A549 (cell line): ENCODE measurements around the gene HSDL2. TPM values are rescaled to one million over a fixed set of nuclear protein-coding genes. Genes with fewer than 3 reads are reported as not detected.

ENCODE experiments used
- ATAC-seq, 2 experiments: fragments of 200-7000 bp in 1 of 2; fragments of >200 bp in 1 of 2; cut with Nextera tagmentation in 1 of 2; cut with Tn5 transposase in 1 of 2; 3 replicates each; pipeline versions ENCODE4 v1.8.0 to v1.9.1; 2018 to 2020; ENCODE audit warnings: mild to moderate bottlenecking in 1 of 2, moderate library complexity in 1 of 2
- CTCF ChIA-PET: fragments of 300-600 bp; sonication (Branson Sonifier 250); formaldehyde crosslinking; extraction: SDS; loops from one replicate; lab custom pipeline; 2021; ENCODE audit warnings: antibody characterized with exemption, inconsistent platforms; lab: Yijun Ruan, JAX
- POLR2A ChIA-PET: fragments of 350-600 bp; formaldehyde crosslinking; extraction: SDS; loops from one replicate; lab custom pipeline; 2021; ENCODE audit warnings: antibody characterized with exemption, inconsistent platforms; lab: Yijun Ruan, JAX
- DNase-seq, 2 experiments: peaks; one replicate each; pipeline versions ENCODE4 v3.0.0 to v3.0.0-alpha.2; 2011 to 2016; ENCODE audit warnings: low read depth in 1 of 2, low spot score in 1 of 2
- FAIRE-seq: peaks from 2 replicates; lab custom pipeline; 2011; peaks lifted over from hg19 to GRCh38; lab: Jason Lieb, UNC
- H3K27ac ChIP-seq, 2 experiments: fragments of >200 bp; sonication (Bioruptor Twin); formaldehyde crosslinking; 3 replicates each; pipeline ENCODE4 v1.5.1; 2016 to 2017
- H3K4me1 ChIP-seq: fragments of >200 bp; sonication (Bioruptor Twin); formaldehyde crosslinking; 3 replicates; pipeline ENCODE4 v1.6.1; 2016
- H3K4me2 ChIP-seq: fragments of >200 bp; sonication (Bioruptor Twin); formaldehyde crosslinking; 3 replicates; pipeline ENCODE4 v1.6.1; 2016
- H3K4me3 ChIP-seq: fragments of >200 bp; sonication (Bioruptor Twin); formaldehyde crosslinking; 3 replicates; pipeline ENCODE4 v1.5.1; 2016
- H3K9me3 ChIP-seq: fragments of >200 bp; sonication (Bioruptor Twin); formaldehyde crosslinking; 3 replicates; pipeline ENCODE4 v1.6.1; 2016
- ATOH8 ChIP-seq: fragments of 250-450 bp; sonication (Bioruptor Pico); IDR thresholded peaks from 2 replicates; pipeline ENCODE4 v1.5.0; 2020; ENCODE audit warnings: low read depth, mild to moderate bottlenecking, moderate library complexity
- EHMT2 ChIP-seq: fragments of 200-600 bp; sonication (generic); IDR thresholded peaks from 2 replicates; pipeline ENCODE4 v1.6.1; 2016; ENCODE audit warnings: antibody characterized with exemption, low read depth, mild to moderate bottlenecking, moderate library complexity
- EP300 ChIP-seq, 2 experiments: fragments of >200 bp; sonication (Bioruptor Twin); formaldehyde crosslinking; IDR thresholded peaks; 2 replicates in 1 of 2; 3 replicates in 1 of 2; pipeline ENCODE4 v1.6.1; 2016 to 2017
- FOSL2 ChIP-seq, 2 experiments: fragments of 450-650 bp in 1 of 2; fragments of >200 bp in 1 of 2; sonication (Bioruptor Twin) in 1 of 2; formaldehyde crosslinking; IDR thresholded peaks; 2 replicates each; pipeline versions ENCODE4 v1.5.0 to v1.6.1; 2016 to 2020; ENCODE audit warnings: mild to moderate bottlenecking in 1 of 2, moderate library complexity in 1 of 2
- GATA3 ChIP-seq: IDR thresholded peaks from 2 replicates; pipeline ENCODE4 v1.6.1; 2012; ENCODE audit warnings: borderline replicate concordance
- HDAC2 ChIP-seq: fragments of 200-600 bp; sonication (generic); IDR thresholded peaks from 2 replicates; pipeline ENCODE4 v1.6.1; 2016
- HES2 ChIP-seq: fragments of >200 bp; sonication (Bioruptor Twin); formaldehyde crosslinking; IDR thresholded peaks from 2 replicates; pipeline ENCODE4 v1.6.1; 2016
- HOXB5 ChIP-seq: fragments of 250-450 bp; sonication (Bioruptor Pico); IDR thresholded peaks from 2 replicates; pipeline ENCODE4 v1.5.0; 2020; ENCODE audit warnings: mild to moderate bottlenecking, moderate library complexity
- JUNB ChIP-seq: fragments of >200 bp; sonication (Bioruptor Twin); formaldehyde crosslinking; IDR thresholded peaks from 2 replicates; pipeline ENCODE4 v1.6.1; 2016
- MAFK ChIP-seq: fragments of 450-650 bp; IDR thresholded peaks from 2 replicates; pipeline ENCODE4 v1.6.1; 2014; ENCODE audit not compliant: partially characterized antibody
- MAX ChIP-seq: IDR thresholded peaks from 2 replicates; pipeline ENCODE4 v1.6.1; 2012
- PBX3 ChIP-seq: IDR thresholded peaks from 2 replicates; pipeline ENCODE4 v1.6.1; 2012
- RAD21 ChIP-seq, 2 experiments: fragments of >200 bp in 1 of 2; sonication (Bioruptor Twin) in 1 of 2; formaldehyde crosslinking in 1 of 2; IDR thresholded peaks in 1 of 2; conservative IDR thresholded peaks in 1 of 2; 2 replicates in 1 of 2; 3 replicates in 1 of 2; pipeline ENCODE4 v1.6.1; 2012 to 2018; ENCODE audit warnings: inconsistent platforms in 1 of 2
- RCOR1 ChIP-seq: fragments of 150-350 bp; IDR thresholded peaks from 2 replicates; pipeline ENCODE4 v1.6.1; 2014; ENCODE audit warnings: antibody characterized with exemption, low read length, low read depth
- RFX5 ChIP-seq: fragments of 450-650 bp; IDR thresholded peaks from 2 replicates; pipeline ENCODE4 v1.7.1; 2014; ENCODE audit warnings: antibody characterized with exemption, mild to moderate bottlenecking, moderate library complexity
- RNF2 ChIP-seq: fragments of 200-600 bp; sonication (generic); IDR thresholded peaks from 2 replicates; pipeline ENCODE4 v1.6.1; 2016; ENCODE audit warnings: low read depth, mild to moderate bottlenecking, antibody characterized with exemption, moderate library complexity, borderline replicate concordance
- TFCP2L1 ChIP-seq: fragments of 250-450 bp; sonication (Bioruptor Pico); IDR thresholded peaks from 2 replicates; pipeline ENCODE4 v1.5.0; 2021; ENCODE audit warnings: mild to moderate bottlenecking
- USF2 ChIP-seq: fragments of 450-650 bp; IDR thresholded peaks from 2 replicates; pipeline ENCODE4 v1.6.1; 2014; ENCODE audit warnings: antibody characterized with exemption
- ZC3H11A ChIP-seq: fragments of 450-650 bp; IDR thresholded peaks from 2 replicates; pipeline ENCODE4 v1.6.1; 2014; ENCODE audit warnings: antibody characterized with exemption, mild to moderate bottlenecking
- ZFP36 ChIP-seq: fragments of 450-650 bp; IDR thresholded peaks from 2 replicates; pipeline ENCODE4 v1.6.1; 2014; ENCODE audit warnings: borderline replicate concordance; ENCODE audit not compliant: partially characterized antibody
- WGBS: methylation state at CpG from one replicate; pipeline ENCODE4 v1.1.6; 2017; ENCODE audit errors: missing lambda C conversion rate; 5-methylcytosine and 5-hydroxymethylcytosine counted together
- polyA plus RNA-seq, 4 experiments: library from polyadenylated mRNA; depleted of rRNA in 3 of 4; stranded (reverse); fragments of >200 nt; fragmentation: RNase III in 1 of 4; extraction: RNeasy Plus Mini Kit Qiagen cat#74134 plus additional on column Dnase treatment in 1 of 4; gene quantifications; 2 replicates in 3 of 4; 3 replicates in 1 of 4; pipeline ENCODE4 v1.2.3, GENCODE V29; 2011 to 2017

HSDL2 gene
- polyA plus RNA-seq, 2 of the 4 experiments (the other 2 are of a cell fraction), result 47.4 to 47.7 TPM

- no peak overlapping the region for H3K4me3 ChIP-seq
- ATAC-seq, result no peak
- TF ChIP-seq RCOR1 (no peak), MAFK (no peak), MAX (no peak), HOXB5 (CRISPR knock-in tag) (no peak), RAD21 (conservative IDR thresholded peaks at IDR 0.05 in 1 of 2, IDR thresholded peaks at IDR 0.05 in 1 of 2) (no peak), JUNB (no peak), USF2 (no peak), ZC3H11A (no peak), FOSL2 (IDR thresholded peaks at IDR 0.05) (no peak), FOSL2 (CRISPR knock-in tag; IDR thresholded peaks at IDR 0.05) (no peak), PBX3 (no peak), HDAC2 (no peak), EP300 (IDR thresholded peaks at IDR 0.05) (no peak)
- TF ChIP-seq, all 56 proteins: peak for 0
- POLR2A ChIA-PET, result no interaction called here
- Histone ChIP-seq H3K9me3 (no peaks in the 10 kb centered on the region), H3K27ac (no peak overlapping the region), H3K4me2 (peak overlapping the region; percentile 8; the same call in 1 of the 3 replicates), H3K4me1 (peaks cover 22% of the 10 kb centered on the region; the same call in 2 of the 3 replicates)
- 89% methylated on average over 11 of the region's 11 CpGs for WGBS
- DNase-seq (no peak), FAIRE-seq (no peak)
- CTCF ChIA-PET, result interaction anchor here (3.1 kb wide), 1 partner anchor 270 kb away, joined by 8 read pairs; no protein-coding TSS in a partner anchor
These were observed 2.8 kb downstream of the HSDL2 start for GRCh38 chr9:112382501-112383364.

- no peak overlapping the region for H3K4me2 ChIP-seq
- whole genome bisulfite sequencing, result 100% methylated on average over 1 of the region's 1 CpG
- FAIRE-seq, result no peak
- no peaks in the 10 kb centered on the region for H3K9me3 ChIP-seq
- no peak for TF ChIP-seq HES2
- no peak for TF ChIP-seq PBX3
- no peak for TF ChIP-seq EHMT2
- no peak for TF ChIP-seq GATA3
- no peak for TF ChIP-seq RNF2
- no peak for TF ChIP-seq TFCP2L1 (CRISPR knock-in tag)
- no peak for TF ChIP-seq ZFP36
- no peak for TF ChIP-seq ATOH8 (CRISPR knock-in tag)
- no peak for TF ChIP-seq RFX5
- H3K27ac ChIP-seq, result no peak overlapping the region
- no peak overlapping the region for H3K4me3 ChIP-seq
- no peak for ATAC-seq
- peaks cover 15% of the 10 kb centered on the region; the same call in 1 of the 3 replicates for H3K4me1 ChIP-seq
- POLR2A ChIA-PET, result no interaction called here
- DNase-seq, result no peak
- CTCF ChIA-PET, result interaction anchor here (0.8 kb wide), 1 partner anchor 435 kb away, joined by 3 read pairs; no protein-coding TSS in a partner anchor
These were observed 4.3 kb downstream of the HSDL2 start for GRCh38 chr9:112384219-112384618.
